Bronchial epithelial cell (primary cell): ENCODE measurements around the gene MUC5AC. TPM values are rescaled to one million over a fixed set of nuclear protein-coding genes. Genes with fewer than 3 reads are reported as not detected.

Source experiments
- DNase-seq: peaks from one replicate; pipeline ENCODE4 v3.0.0-alpha.2; 2010; ENCODE audit warnings: low read depth
- FAIRE-seq: peaks from 2 replicates; lab custom pipeline; 2011; peaks lifted over from hg19 to GRCh38; lab: Jason Lieb, UNC
- H3K27me3 ChIP-seq: 2 replicates; pipeline ENCODE4 v1.5.1; 2011; ENCODE audit warnings: low read length; ENCODE audit not compliant: control insufficient read depth, insufficient read depth
- H3K36me3 ChIP-seq: 2 replicates; pipeline ENCODE4 v1.5.1; 2011; ENCODE audit warnings: low read length; ENCODE audit not compliant: control insufficient read depth, insufficient read depth
- H3K4me3 ChIP-seq: 2 replicates; pipeline ENCODE4 v1.5.1; 2011; ENCODE audit warnings: mild to moderate bottlenecking, low read depth, low read length, control low read depth
- total RNA-seq: library from RNA; depleted of rRNA; stranded (reverse); fragments of >200 nt; gene quantifications from 2 replicates; pipeline ENCODE4 v1.2.1, GENCODE V29; 2014
- TF ChIP-seq, protein P1 (sequence below): IDR thresholded peaks from 2 replicates; pipeline ENCODE4 v1.5.1; 2011; ENCODE audit warnings: mild to moderate bottlenecking, moderate library complexity, low read length, control low read depth, inconsistent platforms; ENCODE audit not compliant: insufficient read depth, severe bottlenecking

The MUC5AC gene
- total RNA-seq, 1 donor from 2014 or later = under 0.01 TPM

- H3K36me3 ChIP-seq = no peaks in the 10 kb centered on the region
- TF ChIP-seq, protein P1, sequence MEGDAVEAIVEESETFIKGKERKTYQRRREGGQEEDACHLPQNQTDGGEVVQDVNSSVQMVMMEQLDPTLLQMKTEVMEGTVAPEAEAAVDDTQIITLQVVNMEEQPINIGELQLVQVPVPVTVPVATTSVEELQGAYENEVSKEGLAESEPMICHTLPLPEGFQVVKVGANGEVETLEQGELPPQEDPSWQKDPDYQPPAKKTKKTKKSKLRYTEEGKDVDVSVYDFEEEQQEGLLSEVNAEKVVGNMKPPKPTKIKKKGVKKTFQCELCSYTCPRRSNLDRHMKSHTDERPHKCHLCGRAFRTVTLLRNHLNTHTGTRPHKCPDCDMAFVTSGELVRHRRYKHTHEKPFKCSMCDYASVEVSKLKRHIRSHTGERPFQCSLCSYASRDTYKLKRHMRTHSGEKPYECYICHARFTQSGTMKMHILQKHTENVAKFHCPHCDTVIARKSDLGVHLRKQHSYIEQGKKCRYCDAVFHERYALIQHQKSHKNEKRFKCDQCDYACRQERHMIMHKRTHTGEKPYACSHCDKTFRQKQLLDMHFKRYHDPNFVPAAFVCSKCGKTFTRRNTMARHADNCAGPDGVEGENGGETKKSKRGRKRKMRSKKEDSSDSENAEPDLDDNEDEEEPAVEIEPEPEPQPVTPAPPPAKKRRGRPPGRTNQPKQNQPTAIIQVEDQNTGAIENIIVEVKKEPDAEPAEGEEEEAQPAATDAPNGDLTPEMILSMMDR = no peak
- DNase-seq (no peak), FAIRE-seq (no peak)
- H3K27me3 ChIP-seq = no peaks in the 10 kb centered on the region
- H3K4me3 ChIP-seq = no peak overlapping the region
These were observed 17.0 kb downstream of the MUC5AC start for GRCh38 chr11:1174441-1175370.

- FAIRE-seq = no peak
- H3K27me3 ChIP-seq = no peaks in the 10 kb centered on the region
- TF ChIP-seq, protein P1 = no peak
- no peaks in the 10 kb centered on the region for H3K36me3 ChIP-seq
- H3K4me3 ChIP-seq = no peak overlapping the region
- DNase-seq = no peak
These were observed 17.9 kb downstream of the MUC5AC start for GRCh38 chr11:1175461-1176223.

- TF ChIP-seq, protein P1 = no peak
- no peaks in the 10 kb centered on the region for H3K27me3 ChIP-seq
- H3K4me3 ChIP-seq = no peak overlapping the region
- no peak for DNase-seq
- FAIRE-seq = no peak
- H3K36me3 ChIP-seq = no peaks in the 10 kb centered on the region
These were observed 18.7 kb downstream of the MUC5AC start for GRCh38 chr11:1176224-1177019.

DNA sequence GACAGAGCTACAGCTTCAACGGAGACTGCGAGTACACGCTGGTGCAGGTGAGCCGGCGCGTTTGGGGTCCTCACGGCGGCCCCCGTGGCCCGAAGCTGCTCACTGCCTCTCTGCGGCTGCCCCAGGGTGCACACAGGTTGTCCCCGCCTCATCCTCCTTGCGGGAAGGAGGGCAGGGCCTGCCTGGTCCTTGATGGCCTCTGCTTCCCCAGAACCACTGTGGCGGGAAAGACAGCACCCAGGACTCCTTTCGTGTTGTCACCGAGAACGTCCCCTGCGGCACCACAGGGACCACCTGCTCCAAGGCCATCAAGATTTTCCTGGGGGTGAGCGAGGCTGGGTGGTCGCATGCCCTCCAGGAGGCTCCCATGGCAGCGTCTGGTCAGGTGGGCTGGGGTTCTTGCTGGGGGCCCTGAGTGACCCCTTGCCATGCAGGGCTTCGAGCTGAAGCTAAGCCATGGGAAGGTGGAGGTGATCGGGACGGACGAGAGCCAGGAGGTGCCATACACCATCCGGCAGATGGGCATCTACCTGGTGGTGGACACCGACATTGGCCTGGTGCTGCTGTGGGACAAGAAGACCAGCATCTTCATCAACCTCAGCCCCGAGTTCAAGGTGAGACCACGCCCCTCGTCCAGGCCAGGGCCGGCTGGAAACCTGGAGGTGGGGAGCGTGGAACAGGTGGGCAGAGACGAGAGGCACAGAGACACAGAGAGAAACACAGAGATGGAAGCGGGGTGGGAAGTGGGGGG is 19.4 kb downstream of the MUC5AC start:
- DNase-seq = no peak
- FAIRE-seq = no peak
- Histone ChIP-seq H3K27me3 (no peaks in the 10 kb centered on the region), H3K4me3 (no peak overlapping the region), H3K36me3 (no peaks in the 10 kb centered on the region)
- TF ChIP-seq, protein P1 = no peak

GRCh38 chr11:1177771-1178090 is 20.0 kb downstream of the MUC5AC start:
- TF ChIP-seq, protein P1 = no peak
- Histone ChIP-seq H3K27me3 (no peaks in the 10 kb centered on the region), H3K4me3 (no peak overlapping the region), H3K36me3 (no peaks in the 10 kb centered on the region)
- DNase-seq (no peak), FAIRE-seq (no peak)
